ENCODE data around the gene STK26.
A peak's percentile ranks its signal among the peaks of the same experiment; 100 is the strongest.
"Not testable (repeated sequence)": the region's sequence is repeated elsewhere in the genome, so short reads cannot be mapped to it uniquely, and the experiment has no call there.

Gene STK26

GRCh38 chrX:132040066-132040465, 17.0 kb downstream of the STK26 start:
- DNase-seq: no peak

- no peak for DNase-seq
These were observed 17.9 kb downstream of the STK26 start for GRCh38 chrX:132041015-132041414.

GRCh38 chrX:132043977-132044376, 20.9 kb downstream of the STK26 start:
- no peak for DNase-seq

GRCh38 chrX:132044953-132045352, 21.9 kb downstream of the STK26 start:
- no peak for DNase-seq

- DNase-seq: no peak
These were observed 22.4 kb downstream of the STK26 start for GRCh38 chrX:132045456-132045855.

GRCh38 chrX:132046533-132046932, 23.4 kb downstream of the STK26 start:
- DNase-seq: no peak

GRCh38 chrX:132051778-132052177, 28.7 kb downstream of the STK26 start:
- DNase-seq: not testable (repeated sequence)

- DNase-seq: no peak
These were observed 34.9 kb downstream of the STK26 start for GRCh38 chrX:132058050-132058449.

- DNase-seq: no peak
These were observed 35.9 kb downstream of the STK26 start for GRCh38 chrX:132058975-132059374.

- DNase-seq: no peak
These were observed 37.0 kb downstream of the STK26 start for GRCh38 chrX:132059973-132060540.

GRCh38 chrX:132063334-132063733, 40.2 kb downstream of the STK26 start:
- DNase-seq: no peak

- DNase-seq: no peak
These were observed 40.8 kb downstream of the STK26 start for GRCh38 chrX:132063862-132064261.

- DNase-seq: no peak
These were observed 45.3 kb downstream of the STK26 start for GRCh38 chrX:132068405-132068804.

GRCh38 chrX:132071254-132071653, 48.2 kb downstream of the STK26 start:
- peak in 1 of 2 donors; percentile 26 for DNase-seq

- no peak for DNase-seq
These were observed 54.3 kb downstream of the STK26 start for GRCh38 chrX:132077414-132077813.

GRCh38 chrX:132077912-132078311, 54.8 kb downstream of the STK26 start:
- no peak for DNase-seq

- no peak for DNase-seq
These were observed 62.7 kb downstream of the STK26 start for GRCh38 chrX:132085786-132086185.

GRCh38 chrX:132086672-132087071, 63.6 kb downstream of the STK26 start:
- no peak for DNase-seq

- no peak for DNase-seq
These were observed 65.8 kb downstream of the STK26 start for GRCh38 chrX:132088864-132089263.

GRCh38 chrX:132090403-132091159, 67.5 kb downstream of the STK26 start:
- no peak for DNase-seq

- DNase-seq: peak; percentile 0 to 41
These were observed 69.5 kb downstream of the STK26 start for GRCh38 chrX:132092439-132093065.

- no peak for DNase-seq
These were observed 70.2 kb downstream of the STK26 start for GRCh38 chrX:132093239-132093860.

- no peak for DNase-seq
These were observed 71.1 kb downstream of the STK26 start for GRCh38 chrX:132094164-132094563.

GRCh38 chrX:132098704-132099103, 75.6 kb downstream of the STK26 start:
- DNase-seq: not testable (repeated sequence)

Data from bone marrow (tissue), 2 donors.